H1 (cell line): Measurements from ENCODE around the gene ADAMTS8. TPM values are rescaled to one million over a fixed set of nuclear protein-coding genes. Genes with fewer than 3 reads are reported as not detected.

Experiments
- CHD7 ChIP-seq: fragments of 300-600 bp; sonication (generic); IDR thresholded peaks from 2 replicates; pipeline ENCODE4 v1.7.1; 2012; ENCODE audit warnings: low read length, moderate library complexity, mild to moderate bottlenecking, inconsistent platforms; ENCODE audit not compliant: insufficient replicate concordance
- polyA plus RNA-seq, 7 experiments: library from polyadenylated mRNA; depleted of rRNA in 3 of 7; stranded (reverse) in 5 of 7; unstranded in 2 of 7; fragments of >200 nt in 5 of 7; fragments of 200-250 nt in 2 of 7; gene quantifications; 1 replicate in 5 of 7; 2 replicates in 1 of 7; 4 replicates in 1 of 7; pipeline versions ENCODE4 v1.2.1 to v1.2.3, GENCODE V29; 2011 to 2013; ENCODE audit warnings: missing spikeins in 2 of 7, mixed read lengths in 2 of 7
- total RNA-seq: library from RNA; stranded (reverse); fragmentation: NEBNext Ultra II Directional; extraction: Animal tissue kit (Norgen Biotek cat#: 25700); gene quantifications from 2 replicates; pipeline ENCODE4 v1.2.1, GENCODE V29; 2021

Gene ADAMTS8
- total and polyA plus RNA-seq, 2 of the 8 experiments (the other 6 are each of a cell fraction or from before 2014, with no cell fraction given) = 9.3 to 16.6 TPM

GRCh38 chr11:130425156-130425555 is 3.3 kb downstream of the ADAMTS8 start (continued):
- no peak for TF ChIP-seq CHD7
